ENCODE measurements around the gene MKNK2.

The MKNK2 gene

GRCh38 chr19:2050991-2051772 lies at the start of gene MKNK2:
TSS of gene MKNK2 (minus strand) at chr19:2051244. CDS start at chr19:2050851, 393 bp downstream.
- H3K4me3 ChIP-seq (ENCODE audit: low read depth, low read length) = peak within 1 kb of the TSS; percentile 93
- in situ Hi-C loops (cut with HindIII; ENCODE audit: low sequenced_read_pairs) = no loop called here
- peak; percentile 47 for TF ChIP-seq CTCF (IDR thresholded peaks at IDR 0.05; ENCODE audit: low read depth, low read length)
- peak; percentile 79 for DNase-seq (ENCODE audit: low read depth, low spot score)

- no peak for TF ChIP-seq CTCF (IDR thresholded peaks at IDR 0.05; ENCODE audit: low read depth, low read length)
- no peak overlapping the region for H3K4me3 ChIP-seq (ENCODE audit: low read depth, low read length)
- in situ Hi-C loops (cut with HindIII; ENCODE audit: low sequenced_read_pairs) = no loop called here
- DNase-seq (ENCODE audit: low read depth, low spot score) = no peak
These were observed 49.6 kb upstream of the MKNK2 start for GRCh38 chr19:2100719-2101061.

GRCh38 chr19:2099937-2100718 lies 49.1 kb upstream of the MKNK2 start:
- H3K4me3 ChIP-seq (ENCODE audit: low read depth, low read length) = no peak overlapping the region
- in situ Hi-C loops (cut with HindIII; ENCODE audit: low sequenced_read_pairs) = no loop called here
- no peak for DNase-seq (ENCODE audit: low read depth, low spot score)
- TF ChIP-seq CTCF (IDR thresholded peaks at IDR 0.05; ENCODE audit: low read depth, low read length) = no peak

- in situ Hi-C loops (cut with HindIII; ENCODE audit: low sequenced_read_pairs) = no loop called here
- DNase-seq (ENCODE audit: low read depth, low spot score) = no peak
- no peak overlapping the region for H3K4me3 ChIP-seq (ENCODE audit: low read depth, low read length)
- no peak for TF ChIP-seq CTCF (IDR thresholded peaks at IDR 0.05; ENCODE audit: low read depth, low read length)
These were observed 48.0 kb upstream of the MKNK2 start for GRCh38 chr19:2099054-2099501.

- in situ Hi-C loops (cut with HindIII; ENCODE audit: low sequenced_read_pairs) = no loop called here
- no peak overlapping the region for H3K4me3 ChIP-seq (ENCODE audit: low read depth, low read length)
- DNase-seq (ENCODE audit: low read depth, low spot score) = no peak
- TF ChIP-seq CTCF (IDR thresholded peaks at IDR 0.05; ENCODE audit: low read depth, low read length) = no peak
These were observed 46.9 kb upstream of the MKNK2 start for GRCh38 chr19:2097886-2098327.

GRCh38 chr19:2097203-2097885 lies 46.3 kb upstream of the MKNK2 start:
- in situ Hi-C loops (cut with HindIII; ENCODE audit: low sequenced_read_pairs) = no loop called here
- H3K4me3 ChIP-seq (ENCODE audit: low read depth, low read length) = peak overlapping the region; percentile 42
- no peak for DNase-seq (ENCODE audit: low read depth, low spot score)
- TF ChIP-seq CTCF (IDR thresholded peaks at IDR 0.05; ENCODE audit: low read depth, low read length) = no peak
